Measurements from ENCODE around the gene OSBPL3.

The OSBPL3 gene

DNA sequence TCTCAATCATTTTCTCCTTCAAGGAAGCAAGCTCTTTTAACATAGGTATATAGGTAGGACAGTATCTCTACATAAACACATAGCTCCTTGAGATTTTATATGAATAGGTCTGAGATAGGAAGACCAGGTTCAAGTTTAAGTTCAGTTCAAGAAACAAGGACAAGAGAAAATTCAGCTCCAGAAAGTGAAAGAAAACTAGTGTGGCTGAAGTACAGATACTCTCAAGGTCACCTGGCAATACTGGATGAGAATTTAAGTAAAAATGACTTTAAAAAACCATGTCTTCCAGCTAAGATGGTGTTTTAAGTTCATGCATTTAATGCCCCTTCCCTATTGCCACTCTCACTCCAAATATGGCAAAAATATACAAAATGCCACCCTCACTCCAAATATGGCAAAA lies 91.3 kb downstream of the OSBPL3 start:
- DNase-seq: no peak

DNA sequence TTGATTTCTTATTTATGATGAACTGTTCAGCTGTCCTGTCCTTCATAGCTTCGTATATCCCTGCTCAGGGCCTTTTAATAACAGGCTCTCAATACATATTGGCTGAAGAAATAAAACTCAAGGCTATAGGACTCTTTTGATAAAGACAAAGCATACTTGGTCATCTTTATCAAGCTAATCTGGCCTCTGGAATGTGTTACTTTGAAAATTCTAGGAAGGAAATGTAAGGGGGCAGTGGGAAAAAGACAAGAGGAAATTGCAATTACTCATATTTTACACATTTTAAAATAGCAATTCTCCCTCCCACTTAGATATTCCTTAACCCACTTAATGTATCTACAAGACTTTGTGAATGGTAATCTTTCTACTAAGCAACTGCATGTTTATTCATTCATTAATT lies 94.3 kb downstream of the OSBPL3 start:
- DNase-seq: no peak

DNA sequence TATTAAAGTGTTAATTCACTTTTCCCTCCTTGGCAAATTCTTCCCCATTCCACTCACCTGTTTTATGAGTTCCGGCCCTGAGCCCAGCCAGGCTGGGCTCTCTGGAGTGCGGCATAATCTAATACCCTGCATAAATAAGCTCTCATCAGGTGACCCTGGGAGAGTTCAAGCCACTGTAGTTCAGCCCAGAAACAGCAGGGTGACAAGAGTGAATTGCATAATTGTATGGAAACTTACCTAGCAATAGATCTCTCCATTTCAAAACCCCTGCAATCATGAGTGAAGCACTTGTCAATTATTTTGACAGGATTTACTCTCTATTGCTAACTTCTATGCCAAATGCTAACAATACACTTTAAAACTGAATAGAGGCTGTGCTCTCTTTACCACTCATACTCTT lies 94.7 kb downstream of the OSBPL3 start:
- DNase-seq: no peak

DNA sequence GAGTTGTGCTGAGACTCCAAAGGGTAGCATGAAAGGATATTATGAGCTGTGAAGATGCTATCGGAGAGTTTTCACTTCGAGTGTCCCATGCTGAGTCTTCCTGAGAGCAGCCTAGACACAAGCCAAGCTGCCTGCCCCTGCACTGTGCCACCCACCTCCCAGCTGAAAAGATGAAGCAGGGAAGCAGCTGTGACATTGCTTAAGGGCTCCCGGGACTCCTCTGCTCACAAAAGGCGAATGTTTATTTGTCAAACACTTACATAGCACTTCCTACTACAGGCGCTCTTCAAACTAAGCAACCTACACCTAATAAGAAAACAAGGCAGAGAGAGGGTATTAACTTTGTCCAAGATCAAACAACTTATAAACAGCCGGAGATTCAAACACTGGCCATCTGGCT lies 95.6 kb downstream of the OSBPL3 start:
- no peak for DNase-seq

DNA sequence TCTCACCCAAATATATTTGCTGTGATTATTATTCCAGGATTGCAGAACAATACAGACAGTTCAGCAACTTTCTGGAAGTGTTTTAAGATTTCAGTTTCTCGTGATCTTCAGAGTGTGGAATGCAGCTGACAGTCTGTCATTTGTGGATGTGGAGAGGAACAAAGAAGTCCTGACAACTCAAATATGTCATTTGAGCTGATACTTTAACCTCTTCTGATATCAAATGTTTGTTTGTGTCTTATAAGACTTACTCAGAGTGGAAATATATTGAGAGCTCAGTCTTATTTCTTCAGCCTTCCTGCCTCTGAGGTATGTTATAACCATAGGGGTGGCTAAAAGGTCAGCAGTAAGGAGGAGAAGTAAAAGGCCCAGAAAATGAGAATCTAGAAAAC lies 96.4 kb downstream of the OSBPL3 start:
- no peak for DNase-seq

DNA sequence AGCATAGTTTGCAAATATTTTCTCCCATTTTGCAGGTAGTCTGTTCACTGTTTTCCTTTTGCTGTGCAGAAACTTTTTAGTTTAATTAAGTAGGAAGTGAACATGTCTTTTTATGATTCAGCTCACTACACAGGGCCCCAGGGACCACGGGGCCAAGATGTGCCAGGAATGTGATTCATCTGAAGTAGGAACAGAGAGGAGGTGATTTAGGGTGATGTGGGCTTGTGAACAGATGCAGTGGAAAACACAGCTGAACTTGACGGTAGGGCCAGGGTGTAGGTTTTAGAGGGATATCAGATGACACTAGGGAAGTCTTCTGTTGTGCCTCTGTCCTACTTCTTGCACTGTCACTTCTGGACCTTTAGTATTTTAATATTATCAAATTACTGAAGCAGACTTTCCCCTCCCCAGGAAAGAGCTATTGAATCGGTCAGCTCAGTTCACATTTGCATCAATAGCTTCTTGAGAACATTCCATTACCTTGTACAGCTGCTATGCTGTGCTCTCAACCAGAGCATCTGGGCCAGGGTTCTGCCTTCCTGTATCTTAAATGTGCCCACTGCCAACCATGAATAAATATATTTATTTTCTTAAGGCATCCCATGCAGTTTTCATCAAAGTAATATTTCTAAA lies 96.9 kb downstream of the OSBPL3 start:
- DNase-seq: no peak

DNA sequence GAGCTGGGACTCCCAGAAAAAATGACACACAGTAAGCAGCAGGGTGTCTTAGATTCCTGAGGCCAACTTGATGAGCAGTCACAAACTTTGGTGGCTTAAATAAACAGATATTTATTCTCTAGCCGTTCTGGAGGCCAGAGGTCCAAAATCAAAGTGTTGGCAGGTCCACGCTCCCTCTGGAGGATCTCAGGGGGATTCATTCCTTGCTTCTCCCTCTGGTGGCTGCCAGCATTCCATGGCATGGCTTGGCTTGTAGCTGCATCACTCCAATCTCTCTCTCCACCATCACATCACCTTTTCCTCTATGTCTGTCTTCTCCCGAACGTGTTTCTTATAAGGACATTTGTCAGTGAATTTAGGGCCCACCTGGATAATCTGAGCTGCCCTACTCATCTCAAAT lies 98.4 kb downstream of the OSBPL3 start:
- no peak for DNase-seq

DNA sequence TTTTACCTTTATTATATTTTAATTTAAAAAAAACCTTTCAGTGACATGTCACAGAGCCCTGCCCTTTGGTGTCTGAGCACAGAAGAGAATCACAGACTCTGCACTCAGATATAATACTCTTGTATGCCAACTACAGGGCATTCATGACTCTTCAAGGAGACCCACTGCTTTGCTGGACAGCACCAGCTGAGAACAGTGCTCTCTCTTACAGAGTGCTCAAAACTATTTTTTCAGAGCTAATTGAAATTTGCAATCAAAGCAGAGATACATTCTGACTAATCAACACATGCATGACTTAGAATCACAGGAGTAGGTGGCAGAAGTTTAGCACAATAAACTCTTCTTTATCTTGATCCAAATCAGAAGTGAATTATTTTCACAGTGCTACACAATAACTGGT lies 99.1 kb downstream of the OSBPL3 start:
- DNase-seq: no peak

DNA sequence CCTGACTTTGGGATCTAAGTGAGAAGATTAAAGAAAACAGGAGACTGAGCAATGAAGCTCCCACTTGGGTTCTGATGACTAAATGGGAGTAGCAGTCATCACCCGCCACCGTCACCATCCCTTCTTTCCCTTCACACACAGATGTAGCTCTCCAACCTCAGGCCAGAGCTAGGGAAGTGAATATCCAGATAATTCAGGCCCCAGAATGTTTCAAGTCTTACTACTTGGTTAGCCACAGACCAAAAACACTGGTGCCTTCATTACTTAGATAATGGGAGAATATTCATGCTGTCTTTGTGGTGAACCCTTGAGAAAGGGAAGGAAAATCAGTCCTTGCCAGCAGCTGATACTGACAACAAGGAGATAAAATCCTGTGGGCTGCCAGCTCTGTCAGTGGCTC lies 100.7 kb downstream of the OSBPL3 start:
- DNase-seq: no peak

DNA sequence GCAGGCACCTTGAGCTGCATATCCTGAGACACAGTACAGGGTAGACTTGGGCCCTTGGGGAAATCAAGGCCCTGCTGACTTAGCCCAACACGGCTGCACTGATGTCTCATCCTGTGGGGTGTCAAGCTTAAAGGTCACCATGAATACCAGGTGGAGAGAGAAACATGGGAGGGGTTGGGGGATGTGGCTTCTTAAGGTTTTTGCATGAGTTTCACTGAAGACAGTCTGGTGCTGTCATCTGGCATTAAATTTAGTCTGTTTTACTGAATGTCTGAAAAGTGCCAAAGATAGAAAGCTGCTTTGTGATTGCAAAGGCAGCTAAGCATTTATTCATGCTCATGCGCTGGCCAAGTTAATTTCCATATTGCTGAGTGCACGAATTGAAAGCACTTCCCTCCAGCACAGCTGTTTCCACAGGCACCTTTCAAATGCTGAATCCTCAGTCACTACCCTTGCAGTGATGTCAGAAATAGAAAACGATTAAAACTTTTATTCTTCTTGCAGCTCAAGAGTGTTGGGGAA lies 102.1 kb downstream of the OSBPL3 start:
- peak; percentile 23 for DNase-seq

DNA sequence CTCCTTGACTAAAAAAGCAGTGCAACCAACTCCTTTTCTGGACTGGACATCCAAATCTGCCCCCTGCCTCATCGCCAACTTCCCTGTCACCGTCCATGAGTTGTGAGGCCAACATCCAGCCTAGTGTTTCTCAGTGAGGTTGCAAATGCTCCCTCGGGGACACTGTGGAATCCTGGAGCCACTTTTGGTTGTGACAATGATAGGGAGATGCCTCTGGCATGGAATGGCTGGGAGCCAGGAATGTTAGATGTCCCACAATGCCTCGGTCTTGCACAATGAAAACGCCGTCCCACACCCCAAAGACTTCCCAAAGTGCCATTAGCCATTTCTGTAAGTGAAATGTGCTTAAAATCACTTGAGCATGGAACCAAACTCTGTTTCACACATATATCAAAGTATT lies 105.2 kb downstream of the OSBPL3 start:
- DNase-seq: no peak

DNA sequence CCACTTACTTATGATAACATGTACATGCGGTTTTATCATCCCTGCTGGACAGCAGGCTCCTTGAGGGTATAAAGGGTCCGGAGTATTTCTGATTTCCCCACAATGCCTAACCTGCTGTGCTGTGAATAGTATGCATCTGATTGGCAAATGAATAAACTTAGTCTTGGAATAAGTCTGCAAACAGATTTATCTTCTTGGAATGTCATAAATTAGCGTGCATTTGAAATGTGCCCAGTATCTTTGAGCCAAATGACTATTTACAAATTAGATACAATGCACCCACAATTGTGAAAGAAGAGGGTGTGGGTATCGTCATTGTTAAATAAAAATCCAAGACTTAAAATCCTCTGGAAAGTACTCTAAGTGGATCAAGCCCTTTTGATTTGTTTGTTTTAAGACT lies 106.0 kb downstream of the OSBPL3 start:
- no peak for DNase-seq

DNA sequence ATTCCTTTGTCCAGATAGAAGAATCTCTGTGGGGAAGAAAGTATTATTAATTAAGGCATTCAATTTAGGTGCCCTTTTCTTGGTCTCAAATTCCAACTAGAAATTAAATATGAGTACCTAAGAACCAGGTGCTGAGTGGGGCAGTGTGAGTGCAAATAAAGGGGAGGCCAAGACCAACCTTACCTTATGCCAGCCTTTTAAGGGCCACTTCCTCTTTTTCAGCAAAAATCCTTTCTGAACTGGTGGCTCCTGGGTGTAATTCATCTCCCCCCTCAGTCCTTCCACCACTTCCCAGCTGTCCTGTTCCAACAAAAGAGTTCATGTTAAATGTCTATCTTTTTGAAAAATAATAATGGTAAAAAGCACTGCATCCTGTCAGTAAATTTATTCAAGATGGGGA lies 108.2 kb downstream of the OSBPL3 start:
- no peak for DNase-seq

DNA sequence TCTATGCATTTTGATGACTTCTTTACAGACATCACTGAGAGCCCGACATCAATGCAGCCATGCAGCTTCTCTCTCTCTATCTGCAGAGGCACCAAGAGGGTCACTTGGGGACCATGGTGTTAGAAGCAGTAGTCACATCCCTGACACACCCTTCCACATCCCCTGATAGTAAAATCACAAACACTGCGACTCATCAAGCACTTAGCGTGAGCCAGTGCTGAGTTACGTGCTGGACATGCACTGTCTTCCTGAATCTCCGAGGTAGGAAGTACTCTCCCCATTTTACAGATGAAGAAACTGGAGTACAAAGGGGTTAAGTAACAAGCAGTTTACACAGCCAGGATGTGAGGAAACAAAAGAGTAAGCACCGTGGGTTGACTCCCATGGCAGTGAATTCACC lies 109.2 kb downstream of the OSBPL3 start:
- DNase-seq: no peak

DNA sequence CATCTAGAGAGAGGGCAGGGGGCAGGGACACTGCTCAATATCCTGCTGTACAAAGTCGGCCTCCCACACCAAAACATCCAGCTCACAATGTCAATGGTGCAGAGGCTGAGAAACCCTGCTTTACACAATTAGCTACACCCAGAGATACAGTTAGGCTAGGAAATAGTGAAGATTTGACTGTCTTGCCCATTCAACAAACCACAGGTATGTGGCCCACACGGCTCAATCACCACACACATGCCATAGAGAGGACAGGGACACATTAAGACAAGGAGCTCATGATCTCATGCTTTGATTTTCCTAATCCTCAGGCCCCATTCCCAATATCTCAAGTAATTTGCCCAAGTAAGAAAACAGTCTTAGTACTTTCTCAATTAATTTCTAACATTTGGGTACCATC lies 110.4 kb downstream of the OSBPL3 start:
- no peak for DNase-seq

DNA sequence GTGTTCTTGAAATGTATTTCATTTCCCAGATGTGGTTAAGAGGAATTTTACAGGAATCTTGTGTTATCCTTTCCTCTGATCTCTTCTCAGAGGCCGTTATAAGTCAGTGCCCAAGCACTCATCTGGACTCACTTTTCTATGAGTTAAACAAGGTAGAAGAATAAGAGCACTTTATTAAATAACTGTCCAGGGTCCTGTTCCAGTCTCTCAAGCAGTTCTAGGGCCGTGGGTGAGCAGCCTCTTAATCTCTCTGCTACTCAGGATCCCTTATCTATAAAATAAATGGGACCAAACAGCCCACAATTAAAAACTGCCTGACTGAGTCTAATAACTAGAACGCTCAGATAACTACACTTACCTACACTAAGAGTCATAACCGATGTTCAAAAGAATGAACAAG lies 111.2 kb downstream of the OSBPL3 start:
- no peak for DNase-seq

DNA sequence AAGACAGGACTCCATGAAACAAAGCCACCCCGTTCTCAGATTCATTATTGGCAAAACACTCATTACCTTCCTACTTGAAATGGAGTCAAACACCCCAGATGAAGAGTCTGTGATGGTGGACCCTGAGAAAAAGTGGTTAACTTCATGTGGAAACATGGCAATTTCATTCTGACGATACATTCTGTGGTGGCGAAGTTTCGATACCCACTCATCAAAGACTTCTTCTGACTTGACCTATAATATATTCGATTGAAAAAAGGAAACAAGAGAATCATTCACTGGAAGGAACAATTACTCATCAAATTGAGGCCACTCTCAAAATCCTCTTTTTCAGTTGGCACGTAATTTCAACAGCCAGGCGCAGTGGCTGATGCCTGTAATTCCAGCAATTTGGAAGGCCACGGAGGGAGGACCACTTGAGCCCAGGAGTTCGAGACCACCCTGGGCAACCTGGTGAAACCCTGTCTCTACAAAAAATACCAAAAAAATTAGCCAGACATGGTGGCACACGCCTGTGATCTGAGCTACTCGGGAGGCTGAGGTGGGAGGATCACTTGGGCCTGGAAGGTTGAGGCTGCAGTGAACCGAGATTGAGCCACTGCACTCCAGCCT lies 113.9 kb downstream of the OSBPL3 start:
- DNase-seq: peak; percentile 90

DNA sequence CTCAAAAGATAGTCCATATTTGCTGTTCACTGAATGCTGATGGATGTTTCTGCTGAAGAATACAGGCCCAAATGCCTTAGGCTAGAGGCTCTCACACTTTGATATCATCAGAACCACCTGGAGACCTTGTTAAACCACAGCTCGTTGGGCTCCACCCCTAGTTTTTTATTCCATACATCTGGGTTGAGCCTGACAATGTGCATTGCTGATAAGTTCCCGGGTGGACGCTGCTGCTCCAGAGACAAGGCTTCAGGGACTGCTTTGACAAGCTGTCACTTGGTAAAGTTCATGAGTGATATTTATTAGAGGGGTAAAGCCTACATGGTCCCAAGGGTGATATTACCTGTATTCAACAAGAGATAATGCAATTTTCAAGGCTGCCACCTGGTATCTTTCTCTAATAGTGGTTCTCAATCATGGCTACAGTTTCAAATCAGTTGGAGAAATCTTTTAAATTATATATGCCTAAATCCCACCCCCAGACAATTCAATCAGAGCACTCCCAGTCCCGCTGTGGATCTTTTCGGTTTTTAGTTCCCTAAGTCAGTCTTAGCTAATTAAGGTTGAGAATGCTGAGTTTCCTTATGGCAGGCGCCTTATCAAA lies 115.7 kb downstream of the OSBPL3 start:
- no peak for DNase-seq

DNA sequence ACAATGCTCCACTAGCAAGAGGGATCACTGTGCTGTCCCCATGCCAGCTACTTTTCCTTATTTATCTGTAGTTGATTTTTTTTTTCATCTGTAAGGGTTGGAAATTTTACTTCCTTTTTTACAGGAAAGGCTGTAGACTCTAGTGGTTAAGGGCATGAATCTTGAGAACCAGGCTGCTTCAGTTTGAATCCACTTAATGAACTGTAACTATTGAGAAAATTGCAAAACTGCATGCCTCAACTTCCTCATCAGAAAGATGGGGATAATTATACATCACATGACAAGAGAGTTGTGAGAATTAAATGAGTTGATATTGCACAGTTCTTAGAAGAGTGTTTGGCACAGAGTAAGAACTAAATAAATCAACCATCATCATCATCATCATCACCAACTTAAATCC lies 116.4 kb downstream of the OSBPL3 start:
- no peak for DNase-seq

DNA sequence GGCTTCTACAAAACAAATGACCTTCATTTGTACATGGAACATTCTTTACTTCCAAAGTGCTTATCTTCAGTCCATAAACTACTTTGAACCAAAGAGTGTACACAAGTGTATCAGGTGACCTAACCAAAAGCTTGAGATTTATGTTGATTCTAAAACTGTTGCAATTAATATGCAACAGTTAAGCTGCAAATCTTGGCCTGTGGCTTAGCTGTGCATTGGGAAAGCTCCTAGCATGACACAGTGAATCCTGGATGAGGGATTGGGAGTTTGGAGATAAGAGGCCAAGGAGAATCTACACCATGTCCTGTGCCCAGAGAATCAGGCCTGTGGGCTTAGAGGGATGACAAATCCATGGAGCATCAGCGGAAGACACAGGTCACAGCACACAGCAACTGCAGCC lies 117.5 kb downstream of the OSBPL3 start:
- DNase-seq: no peak

DNA sequence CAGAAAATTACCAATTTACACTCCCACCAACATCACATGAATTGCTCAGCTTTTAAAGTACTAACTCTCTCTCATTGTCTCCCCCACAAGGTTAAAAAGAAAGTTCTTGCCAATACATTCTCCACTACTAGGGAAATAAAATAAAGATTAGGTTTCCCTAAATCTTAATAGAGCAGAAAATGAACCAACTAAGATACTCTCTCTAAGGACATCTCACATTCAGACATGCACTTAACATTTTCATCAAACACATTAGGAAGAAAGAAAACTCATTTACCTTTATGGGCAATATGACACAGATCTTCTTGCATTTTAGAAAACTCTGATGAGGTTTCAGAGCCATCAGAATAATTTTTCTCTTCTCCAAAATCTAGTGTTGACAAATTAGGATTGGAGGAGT lies 118.6 kb downstream of the OSBPL3 start:
- DNase-seq: no peak

DNA sequence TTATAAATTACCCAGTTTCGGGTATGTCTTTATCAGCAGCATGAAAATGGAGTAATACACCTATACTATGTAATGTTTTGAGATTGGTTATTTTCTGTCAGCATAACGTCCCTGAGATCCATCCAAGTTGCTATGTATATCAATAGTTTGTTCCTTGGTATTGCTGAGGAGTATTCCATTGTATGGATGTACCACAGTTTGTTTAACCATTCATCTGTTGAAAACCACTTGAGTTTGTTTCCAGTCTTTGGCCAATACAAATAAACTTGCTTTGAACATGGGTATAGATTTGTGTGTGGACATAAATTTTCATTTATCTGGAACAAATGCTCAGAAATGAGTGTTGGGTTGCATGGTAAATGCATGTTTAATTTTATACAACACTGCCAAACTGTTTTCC lies 119.4 kb downstream of the OSBPL3 start:
- DNase-seq: no peak

DNA sequence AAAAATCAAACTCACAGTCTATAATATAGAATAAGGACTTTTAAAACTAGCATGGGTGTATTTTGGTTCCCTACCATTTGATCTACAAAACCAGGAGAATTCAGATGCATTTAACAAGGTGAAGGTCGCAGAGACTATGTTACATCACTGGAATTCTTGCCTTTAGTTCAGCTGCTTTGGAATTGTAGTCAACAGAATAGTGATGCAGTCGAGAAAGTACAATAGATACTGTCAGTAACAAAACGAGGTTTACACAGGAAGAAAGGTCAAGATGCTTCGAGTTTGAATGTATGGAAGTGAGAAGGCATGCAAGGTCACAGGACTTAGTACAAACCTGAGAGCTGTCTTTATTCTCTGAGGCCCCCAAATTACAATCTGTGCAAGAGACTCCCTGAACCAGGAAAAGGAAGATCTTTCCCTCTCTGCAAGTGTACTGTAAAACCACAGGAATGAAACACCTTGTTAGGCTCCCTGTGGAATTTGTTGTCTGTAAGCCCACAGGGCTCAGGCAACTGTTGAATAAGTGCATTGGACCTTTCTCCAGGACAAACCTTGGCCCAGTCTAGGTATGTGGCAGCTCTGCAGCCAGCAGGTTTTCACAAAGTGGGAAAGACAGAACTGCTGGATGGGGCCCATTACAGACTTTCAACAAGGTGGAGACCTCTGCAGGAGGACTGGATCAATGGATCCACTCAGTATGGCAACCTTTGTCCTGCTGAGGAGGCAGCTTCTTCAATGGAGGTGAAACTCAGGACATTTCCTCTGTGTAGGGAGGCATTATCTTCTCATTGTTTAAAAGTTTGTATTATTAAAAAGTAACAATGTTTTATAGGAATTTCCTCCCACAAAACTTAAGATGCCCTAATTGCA lies 121.6 kb downstream of the OSBPL3 start:
- DNase-seq: no peak

DNA sequence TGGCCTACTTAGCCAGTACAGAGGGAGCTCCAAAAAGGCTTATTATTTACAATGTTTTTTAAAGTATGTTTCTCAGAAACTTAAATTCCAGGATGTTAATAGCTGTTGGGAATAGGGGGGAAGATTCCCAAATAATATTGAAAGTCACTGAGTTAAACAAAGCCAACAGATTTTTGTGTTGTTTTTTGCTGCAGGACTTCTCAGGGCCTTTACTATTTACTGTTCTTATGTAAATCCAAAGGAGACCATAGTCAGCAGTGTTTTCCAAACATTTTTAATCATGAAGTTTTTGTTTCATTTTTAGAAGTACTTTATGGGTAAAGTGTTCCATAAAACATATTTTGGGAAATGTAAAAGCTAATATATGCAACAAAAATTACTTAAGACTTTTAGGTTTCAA lies 122.4 kb downstream of the OSBPL3 start:
- DNase-seq: no peak

All from activated CD4-positive, alpha-beta T cell treated with anti-CD3 and anti-CD28 coated beads, Interleukin-2, amount 50 U/mL, for 16 hours (primary cell).